NCI-H128 (cell line): ENCODE data around the gene BAMBI.
A peak's percentile ranks its signal among the peaks of the same experiment; 100 is the strongest.

Source experiments
- DNase-seq: peaks from one replicate; lab custom pipeline; 2025; ENCODE audit not compliant: unreplicated experiment; lab: John Stamatoyannopoulos, UW

The BAMBI gene

DNA sequence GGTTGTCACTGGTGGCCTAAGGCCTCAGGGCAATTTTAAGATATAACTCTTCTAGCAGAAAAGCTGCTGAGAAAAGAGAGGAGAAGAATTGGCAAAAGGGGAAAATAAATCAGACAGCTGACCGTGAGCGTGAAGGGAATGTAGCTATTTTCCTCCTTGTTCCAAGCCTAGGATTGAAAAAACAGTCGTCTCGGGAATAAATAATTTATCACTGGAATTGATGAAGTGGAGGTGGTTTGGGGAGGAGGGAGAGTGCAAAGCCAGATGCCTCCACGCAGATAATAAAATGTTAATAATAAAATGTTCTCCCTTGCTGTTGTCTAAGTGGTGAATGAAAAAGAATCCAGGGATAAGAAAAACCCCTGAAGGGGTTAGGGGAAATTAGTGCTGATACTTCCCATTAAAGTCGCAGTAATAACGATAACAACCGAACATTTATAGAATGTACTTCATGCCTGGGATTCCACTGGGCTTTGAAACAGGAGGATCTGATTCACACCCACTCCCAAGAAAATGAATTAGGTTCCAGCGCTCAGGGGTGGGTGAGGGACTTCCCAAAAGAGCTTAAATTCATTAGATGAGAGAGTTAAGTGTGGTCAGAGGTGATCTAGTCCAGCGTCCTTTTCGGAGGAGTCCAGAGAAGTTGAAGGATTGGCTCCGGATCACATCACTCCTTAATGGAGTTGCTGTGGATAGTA, 27.3 kb downstream of the BAMBI start:
- no peak for DNase-seq

DNA sequence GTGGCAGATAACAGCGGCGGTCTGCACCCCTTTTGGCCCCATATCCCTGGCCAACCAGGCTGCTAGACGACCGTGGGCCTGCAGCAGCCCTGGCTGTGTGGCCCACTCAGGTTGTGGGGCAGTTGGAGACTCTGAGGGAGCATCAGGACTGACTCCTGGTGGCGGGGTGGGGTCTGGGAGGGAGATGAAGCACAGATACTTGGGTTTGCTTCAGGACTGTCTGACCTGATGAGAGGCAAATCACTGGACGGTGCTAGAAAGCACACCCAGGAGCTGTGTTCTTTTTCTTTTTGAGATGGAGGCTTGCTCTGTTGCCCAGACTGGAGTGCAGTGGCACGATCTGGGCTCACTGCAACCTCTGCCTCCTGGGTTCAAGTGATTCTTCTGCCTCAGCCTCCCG, 28.2 kb downstream of the BAMBI start:
- DNase-seq, result no peak

DNA sequence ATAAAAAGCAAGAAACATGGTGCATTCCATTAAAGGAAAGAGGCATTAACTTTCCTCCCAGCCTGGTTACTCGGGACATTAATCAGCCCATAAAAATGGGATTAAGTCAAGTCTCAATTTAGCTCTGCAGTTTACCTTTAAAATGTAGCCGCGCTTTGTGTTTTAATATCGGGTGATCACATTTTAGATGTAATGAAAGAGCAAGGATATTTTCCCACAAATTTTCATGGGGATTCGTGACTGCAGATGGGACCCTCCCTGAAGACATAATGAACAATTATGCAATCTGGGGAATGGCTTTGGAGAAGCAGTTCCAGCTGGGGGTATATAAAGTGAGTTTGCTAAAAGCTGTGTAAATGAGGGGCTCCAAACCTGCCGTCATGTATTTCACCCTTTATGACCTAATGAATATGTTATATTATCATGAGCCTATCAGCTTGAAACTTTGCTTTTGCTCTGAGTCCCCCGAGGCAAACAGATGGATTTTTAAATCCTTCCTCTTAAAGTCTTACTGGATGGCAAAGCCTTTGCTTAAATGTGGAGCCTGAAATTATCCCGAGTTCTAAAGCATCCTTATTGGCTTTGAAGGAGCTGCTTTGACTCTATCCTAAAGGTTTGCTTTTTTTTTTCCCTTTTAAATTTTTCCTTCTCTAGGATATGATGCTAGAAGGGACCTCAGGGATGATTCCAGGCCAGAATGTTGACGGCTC, 31.8 kb downstream of the BAMBI start:
- DNase-seq, result no peak

DNA sequence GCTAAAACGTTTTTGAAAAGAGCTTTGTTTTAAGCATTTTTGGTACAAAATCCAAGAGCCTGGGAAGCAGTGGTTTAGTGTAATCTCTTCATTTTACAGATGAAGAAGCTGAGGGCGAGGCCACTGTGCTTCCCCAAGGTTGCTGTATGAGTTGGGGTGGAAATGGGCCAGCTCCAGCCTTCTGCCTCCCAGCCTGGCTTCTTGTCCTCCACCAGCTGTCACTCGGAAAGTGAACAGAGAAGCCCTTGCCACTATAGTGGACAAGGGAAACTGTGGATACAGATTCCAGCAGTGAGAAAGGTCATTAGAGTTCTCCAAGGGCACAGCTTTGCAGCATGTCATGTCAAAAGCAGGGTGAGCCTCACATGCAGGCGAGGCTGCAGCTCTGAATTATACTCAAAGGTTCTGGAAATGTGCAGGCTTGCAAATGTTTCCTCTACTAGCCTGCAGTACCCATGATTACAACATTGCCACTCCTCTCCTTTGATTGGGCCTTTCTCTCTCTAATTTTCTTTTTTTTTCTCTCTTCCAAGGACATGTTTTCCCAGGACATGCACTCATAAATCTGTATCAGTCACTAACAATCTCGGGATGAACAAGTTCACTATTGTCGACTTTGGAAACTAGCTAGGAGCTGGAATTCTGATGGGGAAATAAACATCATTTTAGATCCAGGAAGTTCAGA, 33.0 kb downstream of the BAMBI start:
- DNase-seq, result no peak

DNA sequence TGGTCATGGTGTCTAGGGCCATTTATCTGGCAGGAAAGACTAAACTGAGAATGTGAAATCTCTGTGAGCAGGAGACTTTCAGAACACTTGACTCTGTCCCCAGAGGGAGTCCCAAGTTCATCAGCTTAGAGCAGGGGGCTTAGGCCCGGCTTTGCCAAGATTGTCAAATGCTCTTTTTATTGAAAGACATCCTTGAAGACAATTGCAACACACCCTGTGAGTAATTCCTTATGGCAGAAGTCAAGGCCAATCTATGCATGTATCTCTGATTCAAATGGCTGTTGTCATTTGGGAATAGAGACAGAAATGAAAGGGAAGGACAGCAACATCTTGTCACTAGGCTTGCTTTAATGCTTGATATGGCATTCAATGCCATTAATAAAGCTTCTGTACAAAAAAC, 33.7 kb downstream of the BAMBI start:
- no peak for DNase-seq

DNA sequence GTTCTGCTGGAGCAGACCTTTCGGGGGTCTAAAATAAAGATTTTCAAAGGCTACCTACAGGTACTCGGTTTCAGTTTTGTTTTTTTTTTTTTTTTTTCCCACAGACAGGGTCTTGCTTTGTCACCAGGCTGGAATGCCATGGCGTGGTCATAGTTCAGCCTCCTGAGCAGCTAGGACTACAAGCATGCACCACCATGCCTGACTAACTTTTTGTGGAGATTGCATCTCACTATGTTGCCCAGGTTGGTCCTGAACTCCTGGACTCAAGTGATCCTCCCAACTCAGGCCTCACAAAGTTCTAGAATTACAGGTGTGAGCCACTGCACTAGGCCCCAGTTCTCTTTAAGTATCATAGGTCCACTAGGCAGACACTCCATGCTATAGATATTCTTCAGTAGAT, 34.5 kb downstream of the BAMBI start:
- DNase-seq, result no peak

DNA sequence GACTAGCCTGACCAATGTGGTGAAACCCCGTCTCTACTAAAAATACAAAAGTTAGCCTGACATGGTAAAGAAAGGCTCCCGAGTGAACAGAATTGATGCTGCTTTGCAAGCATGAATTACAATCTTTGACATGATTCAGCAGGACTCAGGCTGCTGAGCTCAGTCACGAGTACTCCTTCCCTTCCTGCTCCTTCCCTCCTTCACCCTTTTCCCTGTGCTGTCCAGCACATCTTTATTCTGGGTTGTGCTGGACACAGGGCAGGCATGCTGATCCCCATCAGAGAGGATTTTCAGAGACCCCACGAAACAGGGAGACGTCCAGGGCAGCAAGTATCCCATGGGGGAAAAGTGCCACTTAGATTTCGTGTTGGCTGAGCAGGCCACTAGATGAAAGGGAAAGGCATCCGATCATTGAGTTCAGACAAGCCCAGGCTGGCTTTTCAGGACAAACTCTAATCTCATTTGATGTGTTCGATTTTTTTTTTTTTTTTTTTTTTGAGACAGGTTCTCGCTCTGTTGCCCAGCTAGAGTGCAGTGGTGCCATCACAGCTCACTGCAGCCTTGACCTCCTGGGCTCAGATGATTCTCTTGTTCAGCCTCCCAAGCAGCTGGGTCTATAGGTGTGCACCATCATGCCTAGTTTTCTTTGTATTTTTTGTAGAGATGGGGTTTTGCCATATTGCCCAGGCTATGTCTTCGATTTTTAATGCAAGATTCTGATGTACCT, 36.5 kb downstream of the BAMBI start:
- no peak for DNase-seq

DNA sequence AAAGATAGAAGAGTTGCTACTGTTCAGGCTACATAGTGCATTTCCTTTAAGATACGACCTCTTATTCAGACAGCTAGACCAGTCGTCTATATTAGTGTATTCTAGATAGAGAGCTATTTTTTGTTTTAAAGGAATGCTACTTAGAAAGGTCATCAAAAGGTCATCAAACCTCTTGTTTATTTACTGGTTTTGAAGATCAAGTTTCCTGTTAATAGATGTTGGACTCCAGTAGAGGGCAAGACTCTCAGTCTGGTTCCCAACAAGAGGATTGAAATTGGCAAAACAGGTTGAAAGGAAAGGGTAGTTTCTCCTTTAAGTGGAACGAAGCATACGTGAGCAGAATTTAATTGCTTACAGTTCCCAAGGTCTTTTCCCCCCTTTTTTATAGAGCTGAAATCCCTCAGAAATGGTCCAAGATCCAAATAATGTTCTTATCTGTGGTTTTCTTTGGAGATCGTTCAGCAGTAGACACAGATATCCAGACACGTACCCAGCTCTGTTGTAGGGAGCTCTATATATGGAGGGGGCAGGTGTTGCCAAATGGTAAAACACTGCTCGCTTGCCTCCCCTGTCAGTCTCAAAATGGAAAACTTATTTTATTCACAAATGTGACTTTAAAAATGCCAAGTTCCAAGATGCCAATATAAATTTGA, 37.2 kb downstream of the BAMBI start:
- no peak for DNase-seq

DNA sequence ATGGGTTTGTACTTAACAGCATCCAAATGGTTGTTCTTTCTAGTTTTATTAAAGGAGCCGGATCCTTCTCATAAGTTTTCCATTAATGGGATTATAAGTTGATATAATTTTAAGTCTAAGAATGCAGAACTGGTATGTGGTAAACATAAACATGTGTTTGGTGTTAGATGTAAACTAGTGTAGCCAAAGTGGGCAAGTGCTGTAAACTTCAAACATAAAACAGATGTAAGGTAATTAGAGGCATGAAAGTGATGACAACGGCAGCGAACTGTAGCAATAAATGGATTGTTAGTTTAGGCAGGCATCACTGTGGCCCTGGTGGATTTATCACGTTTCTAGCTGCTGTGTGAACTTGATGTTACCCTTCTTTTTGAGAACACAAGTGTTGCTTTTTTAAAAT, 37.9 kb downstream of the BAMBI start:
- DNase-seq, result no peak

DNA sequence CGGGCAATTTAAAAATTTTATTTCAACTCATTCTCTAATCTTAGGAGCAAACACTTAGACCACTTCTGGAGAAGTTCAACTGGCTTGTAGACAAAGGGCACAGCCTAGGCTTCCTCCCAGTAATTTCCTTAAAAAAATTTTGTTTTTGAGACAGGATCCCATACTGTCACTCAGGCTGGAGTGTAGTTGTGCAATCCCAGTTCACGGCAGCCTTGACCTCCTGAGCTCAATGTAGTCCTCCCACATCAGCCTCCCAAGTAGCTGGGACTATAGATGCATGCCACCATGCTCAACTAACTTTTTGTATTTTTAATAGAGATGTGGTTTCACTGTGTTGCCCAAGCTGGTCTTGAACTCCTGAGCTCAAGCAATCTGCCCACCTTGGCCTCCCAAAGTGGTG, 38.4 kb downstream of the BAMBI start:
- no peak for DNase-seq

DNA sequence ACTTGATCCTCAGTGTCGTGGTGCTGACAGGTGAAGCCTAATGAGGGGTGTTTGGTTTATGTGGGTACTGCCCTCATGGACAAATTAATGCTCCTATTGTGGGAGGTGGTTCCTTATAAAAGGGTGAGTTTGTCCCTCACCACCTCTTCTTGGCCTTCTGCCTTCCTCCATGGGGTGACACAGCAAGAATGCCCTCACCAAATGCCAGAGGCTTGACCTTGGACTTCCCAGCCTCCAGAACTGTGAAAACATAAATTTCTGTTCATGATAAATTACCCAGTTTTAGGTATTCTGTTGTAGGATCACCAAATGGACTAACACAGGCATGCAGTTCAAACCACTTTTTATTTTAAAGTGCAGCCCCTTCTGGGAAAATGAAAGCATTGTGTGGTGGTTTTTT, 39.4 kb downstream of the BAMBI start:
- DNase-seq, result no peak

DNA sequence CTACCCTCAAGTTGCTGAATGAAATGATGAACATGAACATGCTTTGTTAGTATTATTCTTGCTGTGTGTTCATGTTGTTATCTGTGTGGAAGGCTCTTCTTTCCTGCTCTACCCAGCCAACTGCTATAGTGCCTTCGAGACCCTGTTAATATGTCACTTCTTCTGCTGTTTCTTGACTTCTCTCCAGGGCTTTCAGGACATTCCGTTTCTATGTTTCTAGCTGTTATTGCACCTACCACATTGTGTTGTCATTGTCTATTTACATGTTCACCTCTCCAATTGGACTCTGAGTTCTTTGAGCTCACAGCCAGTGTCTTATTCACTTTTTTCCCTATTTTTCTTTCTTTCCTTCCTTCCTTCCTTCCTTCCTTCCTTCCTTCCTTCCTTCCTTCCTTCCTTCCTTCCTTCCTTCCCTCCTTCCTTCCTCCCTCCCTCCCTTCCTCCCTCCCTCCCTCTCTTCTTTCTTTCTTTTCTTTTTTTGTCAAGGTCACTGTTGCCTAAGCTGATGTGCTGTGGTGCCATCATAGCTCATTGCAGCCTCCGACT, 40.4 kb downstream of the BAMBI start:
- no peak for DNase-seq

DNA sequence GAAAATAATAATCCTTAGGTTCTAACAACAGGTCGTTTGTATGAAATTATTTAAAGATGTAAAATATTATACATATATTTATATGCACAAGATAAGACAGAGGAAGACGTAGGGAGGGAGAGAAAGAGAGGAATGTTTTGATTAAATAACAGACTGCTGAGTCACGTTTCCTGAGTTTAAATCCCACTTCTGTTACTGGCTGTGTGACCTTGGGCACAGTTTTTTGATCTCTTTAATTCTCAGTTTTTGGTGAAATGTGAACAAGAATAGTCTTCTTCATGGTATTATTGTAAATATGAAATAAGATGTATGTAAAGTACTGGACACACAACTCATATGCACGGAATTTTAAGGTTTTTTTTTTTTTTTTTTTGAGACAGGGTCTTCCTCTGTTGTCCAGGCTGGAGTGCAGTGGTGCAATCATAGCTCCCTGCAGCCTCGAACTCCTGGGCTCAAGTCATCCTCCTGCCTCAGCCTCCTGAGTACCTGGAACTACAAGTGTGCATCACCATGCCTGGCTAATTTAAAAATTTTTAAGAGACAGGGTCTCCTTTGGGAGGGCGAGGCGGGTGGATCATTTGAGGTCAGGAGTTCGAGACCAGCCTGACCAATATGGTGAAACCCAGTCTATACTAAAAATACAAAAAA, 42.6 kb downstream of the BAMBI start:
- DNase-seq, result no peak

DNA sequence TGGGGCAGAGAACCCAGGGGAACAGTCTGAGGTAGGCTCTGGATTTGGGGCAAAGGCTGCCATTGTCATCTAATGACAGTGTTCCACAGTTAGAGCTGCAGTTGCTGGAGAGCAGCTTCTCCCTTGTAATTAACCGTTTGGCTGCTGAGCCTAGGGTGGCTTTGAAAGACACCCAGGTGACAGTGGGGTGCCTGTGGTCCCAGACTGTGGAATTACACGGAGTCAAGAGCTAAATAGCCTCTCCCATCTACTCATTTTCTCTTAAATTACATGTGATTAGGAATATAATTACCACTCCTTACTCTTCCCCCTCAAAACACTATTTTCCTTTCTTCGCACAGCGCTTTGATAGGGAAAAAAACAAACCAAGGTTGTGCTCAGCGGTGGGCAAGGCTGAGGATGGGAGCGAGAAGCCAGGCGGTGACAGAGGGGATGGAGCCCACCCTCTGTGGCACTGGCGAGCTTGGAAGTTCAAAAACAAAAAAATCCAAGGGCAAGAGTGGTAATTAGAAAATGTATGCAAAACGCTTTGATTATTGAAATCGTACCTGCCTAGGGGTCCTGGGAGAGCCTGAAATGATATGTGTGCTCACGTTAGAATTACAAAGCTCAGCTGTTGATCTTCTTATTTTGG, 44.1 kb downstream of the BAMBI start:
- no peak for DNase-seq

DNA sequence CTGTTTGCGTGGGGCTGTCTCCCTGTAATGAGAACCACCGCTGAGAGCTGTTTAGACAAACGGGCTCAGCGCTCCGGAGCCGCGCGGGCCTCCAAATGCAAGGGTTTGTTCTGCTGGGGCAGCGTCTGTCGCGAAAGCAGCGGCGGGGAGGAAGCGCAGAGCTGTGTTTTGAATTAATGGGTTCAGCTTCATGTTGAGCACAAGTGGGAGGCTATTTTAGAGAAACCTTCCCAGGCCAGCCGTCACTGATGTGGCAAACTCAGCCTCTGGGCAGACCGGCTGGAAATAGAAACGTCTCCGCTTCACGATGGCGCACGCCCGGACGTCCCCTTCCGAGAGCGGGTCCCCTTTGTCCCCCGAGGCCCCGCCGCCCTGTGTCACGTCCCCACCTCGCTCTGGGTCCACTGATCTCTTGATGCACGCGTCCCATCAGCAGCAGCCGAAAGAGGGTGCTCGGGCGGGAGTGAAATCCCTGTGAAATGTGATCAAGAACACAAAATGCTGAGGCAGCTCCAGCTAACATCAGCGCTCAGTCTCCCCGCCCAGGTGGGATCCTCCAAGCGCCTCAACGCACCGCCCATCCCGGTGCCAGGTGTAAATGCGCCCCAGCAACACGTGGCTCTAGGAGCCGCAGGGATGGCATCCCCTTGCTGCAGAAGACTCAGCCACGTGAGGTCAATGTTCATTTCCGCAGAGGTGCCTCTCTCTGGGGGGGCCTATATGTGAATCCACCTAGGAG, 44.9 kb downstream of the BAMBI start:
- DNase-seq, result peak; percentile 30

DNA sequence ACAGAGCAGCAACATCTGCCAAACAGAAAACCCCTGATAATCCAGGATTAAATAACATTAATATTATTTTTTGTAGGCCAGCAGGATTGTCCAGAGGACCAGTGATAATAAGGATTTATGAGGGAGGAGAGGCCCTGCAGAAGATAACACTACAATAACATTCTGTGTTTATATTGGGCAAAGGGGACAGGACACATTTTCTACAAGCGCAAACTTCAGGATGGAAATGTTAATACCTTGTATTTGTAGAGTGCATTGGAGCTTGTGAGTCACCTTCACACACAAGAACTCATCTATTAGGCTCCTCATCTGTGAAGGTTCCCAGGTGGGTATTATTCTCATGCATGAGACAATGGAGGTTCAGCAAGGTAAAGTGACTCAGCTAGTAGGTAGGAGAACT, 51.0 kb downstream of the BAMBI start:
- DNase-seq, result no peak

DNA sequence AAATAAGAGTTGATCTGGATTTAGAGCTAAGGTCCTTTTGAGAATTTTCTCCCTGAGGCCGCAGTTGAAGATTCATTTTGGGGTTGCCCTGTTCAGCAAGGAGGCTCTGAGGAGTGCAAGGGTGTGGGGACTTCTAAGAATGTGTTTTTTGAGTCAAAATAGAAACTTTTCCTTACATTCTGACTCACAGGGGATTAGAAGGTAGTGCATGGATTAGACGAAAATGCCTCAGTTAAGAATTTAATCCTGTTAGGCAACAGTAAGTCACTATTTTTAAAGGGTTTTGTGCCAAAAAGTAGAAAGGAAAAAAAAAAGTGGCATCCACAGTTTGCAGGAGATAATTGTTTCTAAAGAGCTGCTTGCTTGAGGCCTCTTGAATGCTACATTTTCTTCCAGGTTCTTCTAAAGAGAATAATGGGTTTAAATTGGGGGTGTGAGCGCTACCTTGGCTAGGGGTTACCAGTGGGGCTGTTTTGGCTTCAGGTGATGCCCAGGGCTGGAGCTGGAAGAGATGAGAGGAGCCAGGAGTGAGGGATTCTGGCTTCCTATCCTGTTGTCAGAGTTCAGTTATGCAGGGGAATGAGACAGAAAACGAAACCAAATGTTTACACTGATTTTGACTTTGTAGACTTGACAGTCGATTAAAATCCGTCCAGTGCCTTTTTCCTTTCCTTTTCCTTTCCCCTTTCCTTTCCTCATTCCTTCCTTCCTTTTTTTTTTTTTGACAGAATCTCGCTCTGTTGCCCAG, 52.9 kb downstream of the BAMBI start:
- DNase-seq, result no peak

DNA sequence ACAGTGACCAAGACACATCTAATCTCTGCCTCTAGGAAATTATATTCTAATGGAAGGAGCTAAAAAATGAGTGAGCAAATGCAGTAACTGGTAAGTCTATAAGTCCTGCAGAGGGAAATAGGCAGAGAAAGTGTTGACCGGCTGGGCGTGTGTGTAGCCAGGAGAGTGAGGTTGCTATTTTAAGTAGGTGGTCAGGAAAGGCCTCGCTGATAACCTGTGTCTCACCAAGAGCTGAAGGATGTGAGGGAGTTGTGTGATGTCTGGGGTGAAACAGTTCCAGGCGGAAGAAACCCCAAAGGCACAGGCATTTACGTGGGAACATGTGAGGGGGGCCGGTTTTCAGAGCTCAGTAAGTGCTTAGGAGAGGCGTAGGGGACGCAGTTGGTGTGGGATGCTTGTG, 54.8 kb downstream of the BAMBI start:
- DNase-seq, result no peak
